ENCODE data around the gene CHCHD4. TPM values are rescaled to one million over a fixed set of nuclear protein-coding genes. Genes with fewer than 3 reads are reported as not detected.
A peak's percentile ranks its signal among the peaks of the same experiment; 100 is the strongest.

The CHCHD4 gene
- total and polyA plus RNA-seq, 2 of the 13 experiments (the other 11 are each of a cell fraction or from before 2014, with no cell fraction given): 15.8 to 24.1 TPM

DNA sequence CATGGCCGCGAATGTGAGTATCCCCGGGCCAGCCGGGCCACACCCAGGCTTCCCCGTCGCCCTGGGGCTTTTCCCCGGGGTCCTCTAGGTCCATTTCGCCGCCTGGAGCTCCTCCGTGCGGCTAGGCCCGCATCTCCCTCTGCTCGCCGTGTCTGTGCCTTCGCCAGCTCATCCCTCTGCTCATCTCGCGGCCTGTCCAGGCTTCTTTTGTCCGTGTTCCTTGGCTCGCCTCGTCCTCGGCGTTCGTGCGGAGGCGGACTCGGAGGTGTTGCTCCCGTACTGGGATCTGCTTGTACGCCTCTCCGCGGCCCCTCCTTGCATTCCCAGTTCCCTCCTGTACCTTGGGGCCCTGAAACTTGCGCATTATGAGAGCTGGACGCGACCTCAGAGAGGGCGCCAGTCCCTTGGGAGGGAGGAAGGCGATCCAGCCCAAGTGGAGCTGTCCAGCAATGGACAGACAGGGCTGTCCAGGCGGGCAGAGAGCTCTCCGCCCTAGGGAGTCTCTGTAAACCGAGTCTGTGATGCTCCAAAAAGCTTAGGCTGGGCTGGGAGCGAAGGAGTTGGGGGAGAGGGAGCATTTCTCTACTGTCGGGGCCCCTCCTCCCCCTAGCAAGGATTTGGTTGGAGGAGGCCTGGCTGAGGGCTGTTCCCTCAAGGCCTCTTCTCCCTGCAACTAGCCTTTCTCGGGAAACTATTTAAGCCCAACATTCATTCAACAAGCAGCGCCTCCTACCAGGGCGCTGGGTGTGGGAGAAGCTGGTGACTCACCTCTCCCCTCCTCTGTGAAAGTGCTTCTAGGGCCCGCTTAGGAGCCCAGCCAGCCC lies 735 bp upstream of the CHCHD4 start (continued):
- TF ChIP-seq, protein P1, sequence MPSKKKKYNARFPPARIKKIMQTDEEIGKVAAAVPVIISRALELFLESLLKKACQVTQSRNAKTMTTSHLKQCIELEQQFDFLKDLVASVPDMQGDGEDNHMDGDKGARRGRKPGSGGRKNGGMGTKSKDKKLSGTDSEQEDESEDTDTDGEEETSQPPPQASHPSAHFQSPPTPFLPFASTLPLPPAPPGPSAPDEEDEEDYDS (CRISPR knock-in tag; IDR thresholded peaks at IDR 0.05): no peak
- TF ChIP-seq ZNF709 (CRISPR knock-in tag; IDR thresholded peaks at IDR 0.05) (0 out of 2 replicates have a peak, but pooled peaks have one; percentile 15), ZNF329 (CRISPR knock-in tag; IDR thresholded peaks at IDR 0.05; ENCODE audit: low read depth) (no peak), SMARCC2 (IDR thresholded peaks at IDR 0.05) (no peak), SRSF1 (optimal IDR thresholded peaks at IDR 0.05; ENCODE audit: low read depth, low read length) (no peak), FOXP1 (IDR thresholded peaks at IDR 0.05) (no peak), FOXP1 (CRISPR knock-in tag; IDR thresholded peaks at IDR 0.05) (no peak), ZFAT (CRISPR knock-in tag; conservative IDR thresholded peaks at IDR 0.05) (no peak), JARID2 (CRISPR knock-in tag; IDR thresholded peaks at IDR 0.05; ENCODE audit: insufficient replicate concordance) (no peak), ZNF768 (CRISPR knock-in tag; IDR thresholded peaks at IDR 0.05) (no peak), MTA3 (CRISPR knock-in tag; IDR thresholded peaks at IDR 0.05) (no peak), ZNF232 (CRISPR knock-in tag; IDR thresholded peaks at IDR 0.05; ENCODE audit: borderline replicate concordance) (no peak; the same call in 1 of the 2 replicates), HOXA5 (CRISPR knock-in tag; IDR thresholded peaks at IDR 0.05) (no peak), TRIM24 (CRISPR knock-in tag; IDR thresholded peaks at IDR 0.05) (no peak), CBX2 (IDR thresholded peaks at IDR 0.05; ENCODE audit: low read depth, low read length) (no peak), CBX2 (CRISPR knock-in tag; IDR thresholded peaks at IDR 0.05; ENCODE audit: low read depth) (no peak), POLR2G (IDR thresholded peaks at IDR 0.05; ENCODE audit: low read depth, low read length) (no peak), YY1 (IDR thresholded peaks at IDR 0.05; ENCODE audit: insufficient read depth, insufficient replicate concordance, low read depth, low read length) (no peak), SRY (CRISPR knock-in tag; IDR thresholded peaks at IDR 0.05) (no peak; the same call in none of the 2 replicates)
- TF ChIP-seq, protein P2, sequence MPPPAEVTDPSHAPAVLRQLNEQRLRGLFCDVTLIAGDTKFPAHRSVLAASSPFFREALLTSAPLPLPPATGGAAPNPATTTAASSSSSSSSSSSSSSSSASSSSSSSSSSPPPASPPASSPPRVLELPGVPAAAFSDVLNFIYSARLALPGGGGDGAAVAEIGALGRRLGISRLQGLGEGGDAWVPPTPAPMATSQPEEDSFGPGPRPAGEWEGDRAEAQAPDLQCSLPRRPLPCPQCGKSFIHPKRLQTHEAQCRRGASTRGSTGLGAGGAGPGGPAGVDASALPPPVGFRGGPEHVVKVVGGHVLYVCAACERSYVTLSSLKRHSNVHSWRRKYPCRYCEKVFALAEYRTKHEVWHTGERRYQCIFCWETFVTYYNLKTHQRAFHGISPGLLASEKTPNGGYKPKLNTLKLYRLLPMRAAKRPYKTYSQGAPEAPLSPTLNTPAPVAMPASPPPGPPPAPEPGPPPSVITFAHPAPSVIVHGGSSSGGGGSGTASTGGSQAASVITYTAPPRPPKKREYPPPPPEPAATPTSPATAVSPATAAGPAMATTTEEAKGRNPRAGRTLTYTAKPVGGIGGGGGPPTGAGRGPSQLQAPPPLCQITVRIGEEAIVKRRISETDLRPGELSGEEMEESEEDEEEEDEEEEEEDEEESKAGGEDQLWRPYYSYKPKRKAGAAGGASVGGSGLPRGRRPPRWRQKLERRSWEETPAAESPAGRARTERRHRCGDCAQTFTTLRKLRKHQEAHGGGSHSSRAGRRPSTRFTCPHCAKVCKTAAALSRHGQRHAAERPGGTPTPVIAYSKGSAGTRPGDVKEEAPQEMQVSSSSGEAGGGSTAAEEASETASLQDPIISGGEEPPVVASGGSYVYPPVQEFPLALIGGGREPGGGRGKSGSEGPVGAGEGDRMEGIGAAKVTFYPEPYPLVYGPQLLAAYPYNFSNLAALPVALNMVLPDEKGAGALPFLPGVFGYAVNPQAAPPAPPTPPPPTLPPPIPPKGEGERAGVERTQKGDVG (CRISPR knock-in tag; IDR thresholded peaks at IDR 0.05; ENCODE audit: borderline replicate concordance): no peak
- TF ChIP-seq, protein P3, sequence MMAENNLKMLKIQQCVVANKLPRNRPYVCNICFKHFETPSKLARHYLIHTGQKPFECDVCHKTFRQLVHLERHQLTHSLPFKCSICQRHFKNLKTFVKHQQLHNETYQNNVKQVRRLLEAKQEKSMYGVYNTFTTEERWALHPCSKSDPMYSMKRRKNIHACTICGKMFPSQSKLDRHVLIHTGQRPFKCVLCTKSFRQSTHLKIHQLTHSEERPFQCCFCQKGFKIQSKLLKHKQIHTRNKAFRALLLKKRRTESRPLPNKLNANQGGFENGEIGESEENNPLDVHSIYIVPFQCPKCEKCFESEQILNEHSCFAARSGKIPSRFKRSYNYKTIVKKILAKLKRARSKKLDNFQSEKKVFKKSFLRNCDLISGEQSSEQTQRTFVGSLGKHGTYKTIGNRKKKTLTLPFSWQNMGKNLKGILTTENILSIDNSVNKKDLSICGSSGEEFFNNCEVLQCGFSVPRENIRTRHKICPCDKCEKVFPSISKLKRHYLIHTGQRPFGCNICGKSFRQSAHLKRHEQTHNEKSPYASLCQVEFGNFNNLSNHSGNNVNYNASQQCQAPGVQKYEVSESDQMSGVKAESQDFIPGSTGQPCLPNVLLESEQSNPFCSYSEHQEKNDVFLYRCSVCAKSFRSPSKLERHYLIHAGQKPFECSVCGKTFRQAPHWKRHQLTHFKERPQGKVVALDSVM (CRISPR knock-in tag; IDR thresholded peaks at IDR 0.05): 0 out of 2 replicates have a peak, but pooled peaks have one; percentile 3
- TF ChIP-seq, protein P4, sequence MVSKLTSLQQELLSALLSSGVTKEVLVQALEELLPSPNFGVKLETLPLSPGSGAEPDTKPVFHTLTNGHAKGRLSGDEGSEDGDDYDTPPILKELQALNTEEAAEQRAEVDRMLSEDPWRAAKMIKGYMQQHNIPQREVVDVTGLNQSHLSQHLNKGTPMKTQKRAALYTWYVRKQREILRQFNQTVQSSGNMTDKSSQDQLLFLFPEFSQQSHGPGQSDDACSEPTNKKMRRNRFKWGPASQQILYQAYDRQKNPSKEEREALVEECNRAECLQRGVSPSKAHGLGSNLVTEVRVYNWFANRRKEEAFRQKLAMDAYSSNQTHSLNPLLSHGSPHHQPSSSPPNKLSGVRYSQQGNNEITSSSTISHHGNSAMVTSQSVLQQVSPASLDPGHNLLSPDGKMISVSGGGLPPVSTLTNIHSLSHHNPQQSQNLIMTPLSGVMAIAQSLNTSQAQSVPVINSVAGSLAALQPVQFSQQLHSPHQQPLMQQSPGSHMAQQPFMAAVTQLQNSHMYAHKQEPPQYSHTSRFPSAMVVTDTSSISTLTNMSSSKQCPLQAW (CRISPR knock-in tag; IDR thresholded peaks at IDR 0.05): no peak
